ENCODE data around the gene ZC3H12A.
A peak's percentile ranks its signal among the peaks of the same experiment; 100 is the strongest.

Gene ZC3H12A

GRCh38 chr1:37509181-37509580, 34.8 kb downstream of the ZC3H12A start:
- TF ChIP-seq TSHZ2 (CRISPR knock-in tag; IDR thresholded peaks at IDR 0.05) (no peak), ZFP30 (CRISPR knock-in tag; IDR thresholded peaks at IDR 0.05) (no peak), ZFP3 (CRISPR knock-in tag; IDR thresholded peaks at IDR 0.05) (peak; percentile 80; the same call in 1 of the 2 replicates)
- peak; percentile 73 for ATAC-seq

GRCh38 chr1:37513795-37514349, 39.5 kb downstream of the ZC3H12A start:
- TF ChIP-seq CSDC2 (CRISPR knock-in tag; IDR thresholded peaks at IDR 0.05) (no peak), ZFP3 (CRISPR knock-in tag; IDR thresholded peaks at IDR 0.05) (no peak), TCF4 (CRISPR knock-in tag; IDR thresholded peaks at IDR 0.05; ENCODE audit: borderline replicate concordance) (no peak), ARNTL (CRISPR knock-in tag; IDR thresholded peaks at IDR 0.05; ENCODE audit: borderline replicate concordance, low read depth) (no peak), ZNF70 (CRISPR knock-in tag; IDR thresholded peaks at IDR 0.05) (no peak), GLIS3 (CRISPR knock-in tag; IDR thresholded peaks at IDR 0.05) (no peak), ZC3H10 (CRISPR knock-in tag; IDR thresholded peaks at IDR 0.05) (no peak), CSRNP3 (CRISPR knock-in tag; IDR thresholded peaks at IDR 0.05) (no peak), OSR1 (CRISPR knock-in tag; IDR thresholded peaks at IDR 0.05) (no peak), ISL1 (CRISPR knock-in tag; IDR thresholded peaks at IDR 0.05) (no peak), ESRRG (CRISPR knock-in tag; IDR thresholded peaks at IDR 0.05) (no peak), PATZ1 (CRISPR knock-in tag; IDR thresholded peaks at IDR 0.05; ENCODE audit: borderline replicate concordance) (no peak), RARB (CRISPR knock-in tag; IDR thresholded peaks at IDR 0.05) (no peak)
- peak; percentile 13 for ATAC-seq

- peak; percentile 99 for ATAC-seq
- TF ChIP-seq SNAI2 (CRISPR knock-in tag; IDR thresholded peaks at IDR 0.05) (no peak), ZFP3 (CRISPR knock-in tag; IDR thresholded peaks at IDR 0.05) (0 out of 2 replicates have a peak, but pooled peaks have one; percentile 67), TSHZ2 (CRISPR knock-in tag; IDR thresholded peaks at IDR 0.05) (0 out of 2 replicates have a peak, but pooled peaks have one; percentile 20)
Measured at GRCh38 chr1:37514350-37515184, 40.2 kb downstream of the ZC3H12A start, which contains the start of gene MEAF6. Gene MEAF6 (minus strand): TSS chr1:37514766. CDS start chr1:37514746, 20 bp downstream.
